ENCODE results near the gene ADAP1. TPM values are rescaled to one million over a fixed set of nuclear protein-coding genes. Genes with fewer than 3 reads are reported as not detected.

ADAP1 gene
- total and polyA plus RNA-seq, 3 experiments from 2014 or later = 37.7 to 77.3 (median 67.7) TPM

DNA sequence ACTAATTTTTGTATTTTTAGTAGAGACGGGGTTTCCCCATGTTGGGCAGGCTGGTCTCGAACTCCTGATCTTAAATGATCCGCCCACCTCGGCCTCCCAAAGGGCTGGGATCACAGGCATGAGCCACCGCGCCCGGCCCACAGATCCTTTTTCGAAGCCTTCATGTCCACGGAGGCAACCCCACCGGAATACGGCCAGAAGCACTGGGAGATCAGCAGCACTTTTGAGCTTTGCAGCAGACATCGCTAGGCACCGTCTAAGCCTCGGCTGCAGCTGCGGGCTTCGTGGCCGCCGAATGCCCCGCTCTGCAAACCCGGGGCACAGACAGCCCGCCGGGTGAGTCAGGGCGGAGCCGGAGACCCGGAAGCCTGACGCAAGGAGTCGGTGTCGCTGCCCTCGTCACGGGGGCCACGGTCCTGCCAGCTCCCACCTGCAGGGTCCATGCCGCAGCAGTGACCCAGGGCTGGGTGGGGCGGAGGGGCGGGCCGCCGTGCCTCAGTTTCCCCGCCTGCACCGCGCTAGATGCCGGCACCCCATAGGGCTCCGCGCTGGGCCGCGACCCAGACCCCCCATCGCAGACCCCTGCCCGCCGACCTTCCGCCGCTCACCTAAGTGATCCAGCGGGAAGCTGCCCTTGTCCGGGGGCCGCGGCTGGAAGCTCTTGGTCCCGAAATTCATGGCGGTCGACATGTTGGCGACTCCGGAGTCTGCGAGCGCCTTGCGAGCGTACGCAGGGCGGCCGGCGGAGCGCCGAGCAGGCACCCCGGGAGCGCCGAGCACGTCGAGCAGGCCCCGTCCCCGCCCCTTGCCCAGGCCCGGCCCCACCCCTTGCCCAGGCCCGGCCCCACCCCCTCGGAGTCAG is 20.6 kb upstream of the ADAP1 start, which contains the start of gene COX19:
Gene COX19 (minus strand): TSS at position 730 of the 862 bp plus-strand sequence. CDS start 40 bp downstream, at position 690.
- H3K27ac Mint-ChIP-seq = peak within 1 kb of the TSS; percentile 90 to 98 (median 96)
- Histone ChIP-seq H3K9me3 (ENCODE audit: low read length) (no peaks in the 10 kb centered on the region), H3K4me1 (ENCODE audit: insufficient read depth, low read length) (peaks cover 29% of the 10 kb centered on the region), H3K36me3 (ENCODE audit: insufficient read depth, low read length) (peaks cover 23% of the 10 kb centered on the region), H3K27ac (ENCODE audit: low read depth, low read length) (peak within 1 kb of the TSS; percentile 87), H3K4me3 (ENCODE audit: low read length) (peak within 1 kb of the TSS; percentile 79), H3K27me3 (ENCODE audit: insufficient read depth, low read length, poor library complexity, severe bottlenecking) (no peaks in the 10 kb centered on the region)
- H3K4me1 Mint-ChIP-seq = peaks cover 28 to 36% (median 35%) of the 10 kb centered on the region in 3 donors
- DNase-seq = peak; percentile 84 to 91 (median 86)
- H3K4me3 Mint-ChIP-seq = peak within 1 kb of the TSS; percentile 90 to 97 (median 93)
- ChIA-PET POLR2A (interaction anchor here (1.2 to 1.9 kb wide), 6 partner anchors 50 to 100 kb away, joined by 3 to 10 read pairs (median 4); no protein-coding TSS in a partner anchor), CTCF (interaction anchor here (0.6 to 6.9 kb wide), 5 partner anchors 15 to 91 kb away, joined by 3 to 43 read pairs (median 4); no protein-coding TSS in a partner anchor)
- H3K27me3 Mint-ChIP-seq = peaks cover 0 to 2% of the 10 kb centered on the region in 2 donors
- peaks cover 0 to 31% (median 5%) of the 10 kb centered on the region in 3 donors for H3K36me3 Mint-ChIP-seq
- no peaks in the 10 kb centered on the region for H3K9me3 Mint-ChIP-seq

DNA sequence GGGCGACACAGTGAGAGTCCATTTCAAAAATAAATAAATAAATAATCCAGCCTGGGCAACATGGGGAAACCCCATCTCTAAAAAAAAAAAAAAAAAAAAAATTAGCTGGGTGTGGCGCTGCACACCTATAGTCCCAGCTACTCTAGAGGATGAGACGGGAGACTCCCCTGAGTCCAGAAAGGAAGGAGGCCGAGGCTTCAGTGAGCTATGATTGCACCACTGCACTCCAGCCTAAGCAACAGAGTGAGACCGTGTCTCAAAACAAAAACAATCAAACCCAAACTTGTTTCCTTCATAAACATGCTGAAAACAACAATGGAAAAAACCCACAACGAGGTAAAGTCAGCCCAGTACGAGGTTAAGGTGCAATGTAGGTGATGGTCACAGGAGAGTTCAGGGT is 19.7 kb upstream of the ADAP1 start:
- Histone ChIP-seq H3K4me3 (ENCODE audit: low read length) (peak overlapping the region; percentile 79), H3K27me3 (ENCODE audit: insufficient read depth, low read length, poor library complexity, severe bottlenecking) (no peaks in the 10 kb centered on the region), H3K27ac (ENCODE audit: low read depth, low read length) (peak overlapping the region; percentile 16), H3K36me3 (ENCODE audit: insufficient read depth, low read length) (peaks cover 23% of the 10 kb centered on the region), H3K9me3 (ENCODE audit: low read length) (no peaks in the 10 kb centered on the region), H3K4me1 (ENCODE audit: insufficient read depth, low read length) (peaks cover 29% of the 10 kb centered on the region)
- peaks cover 0 to 2% of the 10 kb centered on the region in 2 donors for H3K27me3 Mint-ChIP-seq
- peaks cover 28 to 36% (median 35%) of the 10 kb centered on the region in 3 donors for H3K4me1 Mint-ChIP-seq
- ChIA-PET CTCF (interaction anchor here (0.7 to 6.9 kb wide), 6 partner anchors 15 to 202 kb away, joined by 3 to 43 read pairs (median 4); no protein-coding TSS in a partner anchor), POLR2A (interaction anchor here (0.6 to 1.9 kb wide), 4 partner anchors 51 to 525 kb away, joined by 3 to 10 read pairs (median 4); no protein-coding TSS in a partner anchor)
- no peaks in the 10 kb centered on the region for H3K9me3 Mint-ChIP-seq
- H3K4me3 Mint-ChIP-seq = peak overlapping the region; percentile 90 to 97 (median 93)
- peak in 1 of 5 donors; percentile 28 for DNase-seq
- peaks cover 0 to 38% (median 5%) of the 10 kb centered on the region in 3 donors for H3K36me3 Mint-ChIP-seq
- peak overlapping the region; percentile 90 to 98 (median 96) for H3K27ac Mint-ChIP-seq

DNA sequence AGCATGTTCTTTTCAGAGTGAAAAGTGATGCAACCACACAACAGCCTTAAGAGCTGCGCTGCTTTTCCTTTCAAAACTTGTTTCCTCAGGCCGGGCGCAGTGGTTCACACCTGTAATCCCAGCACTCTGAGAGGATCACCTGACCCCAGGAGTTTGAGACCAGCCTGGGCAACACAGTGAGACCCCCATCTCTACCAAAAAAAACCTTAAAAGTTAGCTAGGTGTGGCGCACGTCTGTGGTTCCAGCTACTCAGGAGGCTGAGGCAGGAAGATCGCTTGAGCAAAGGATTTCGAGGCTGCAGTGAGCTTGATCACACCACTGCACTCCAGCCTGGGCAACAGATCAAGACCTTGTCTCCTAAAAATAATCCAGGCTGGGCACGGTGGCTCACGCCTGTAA is 18.8 kb upstream of the ADAP1 start:
- Mint-ChIP-seq H3K4me3 (peak overlapping the region; percentile 11 to 93 (median 45)), H3K9me3 (no peaks in the 10 kb centered on the region), H3K4me1 (peaks cover 28 to 36% (median 35%) of the 10 kb centered on the region in 3 donors), H3K27me3 (no peaks in the 10 kb centered on the region), H3K27ac (peak overlapping the region in 6 of 8 donors; percentile 10 to 74 (median 37)), H3K36me3 (peaks cover 0 to 47% (median 5%) of the 10 kb centered on the region in 3 donors)
- Histone ChIP-seq H3K4me1 (ENCODE audit: insufficient read depth, low read length) (peaks cover 29% of the 10 kb centered on the region), H3K4me3 (ENCODE audit: low read length) (no peak overlapping the region), H3K36me3 (ENCODE audit: insufficient read depth, low read length) (peaks cover 29% of the 10 kb centered on the region), H3K9me3 (ENCODE audit: low read length) (no peaks in the 10 kb centered on the region), H3K27ac (ENCODE audit: low read depth, low read length) (no peak overlapping the region), H3K27me3 (ENCODE audit: insufficient read depth, low read length, poor library complexity, severe bottlenecking) (no peaks in the 10 kb centered on the region)
- DNase-seq = no peak
- ChIA-PET POLR2A (interaction anchor here (0.5 kb wide), 1 partner anchor 14 kb away, joined by 3 read pairs; no protein-coding TSS in a partner anchor), CTCF (interaction anchor here (1.0 to 6.9 kb wide), 7 partner anchors 14 to 203 kb away, joined by 3 to 43 read pairs (median 4); partner anchors contain the start of gene GPR146)

DNA sequence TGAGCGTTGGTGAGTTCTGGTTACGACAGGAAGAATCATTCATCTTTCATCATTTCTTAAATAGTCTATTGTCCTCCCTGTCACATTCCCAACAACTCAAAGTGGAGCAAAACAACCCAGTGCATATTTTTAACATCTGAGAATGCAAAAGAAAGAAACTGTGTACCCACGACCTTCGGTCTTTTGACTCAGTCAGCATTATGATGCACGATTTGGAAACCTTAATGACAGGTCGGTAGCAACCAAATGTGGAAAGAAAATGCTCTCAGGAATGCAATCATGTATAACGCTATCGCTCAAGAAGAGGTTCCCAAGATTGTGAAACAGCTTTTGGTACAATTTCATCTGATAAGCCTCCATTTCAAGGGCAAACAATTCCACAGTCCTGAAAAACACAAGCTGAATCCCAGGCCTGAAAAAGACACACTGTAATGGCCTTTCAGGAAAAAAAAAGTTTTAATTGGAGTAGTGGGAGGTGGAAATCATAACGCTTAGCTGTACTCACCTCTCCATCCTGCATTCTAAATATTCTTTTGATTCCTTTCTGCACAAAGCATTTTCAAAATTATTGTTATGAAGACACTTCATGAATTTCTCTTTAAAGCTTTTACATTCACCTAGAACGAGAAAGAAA is 18.3 kb upstream of the ADAP1 start:
- H3K4me3 ChIP-seq (ENCODE audit: low read length) = no peak overlapping the region
- Mint-ChIP-seq H3K36me3 (peaks cover 0 to 52% (median 5%) of the 10 kb centered on the region in 3 donors), H3K27me3 (no peaks in the 10 kb centered on the region), H3K27ac (peak overlapping the region in 3 of 8 donors; percentile 36 to 74 (median 51)), H3K4me3 (peak overlapping the region in 6 of 7 donors; percentile 11 to 93 (median 42)), H3K9me3 (no peaks in the 10 kb centered on the region), H3K4me1 (peaks cover 31 to 39% (median 35%) of the 10 kb centered on the region in 3 donors)
- H3K4me1 ChIP-seq (ENCODE audit: insufficient read depth, low read length) = peaks cover 29% of the 10 kb centered on the region
- ChIA-PET CTCF (interaction anchor here (1.0 to 6.9 kb wide), 6 partner anchors 15 to 204 kb away, joined by 3 to 43 read pairs (median 4); partner anchors contain the start of gene GPR146), POLR2A (interaction anchor here (1.2 kb wide), 1 partner anchor 50 kb away, joined by 3 read pairs; no protein-coding TSS in a partner anchor)
- peaks cover 34% of the 10 kb centered on the region for H3K36me3 ChIP-seq (ENCODE audit: insufficient read depth, low read length)
- H3K27ac ChIP-seq (ENCODE audit: low read depth, low read length) = no peak overlapping the region
- H3K9me3 ChIP-seq (ENCODE audit: low read length) = no peaks in the 10 kb centered on the region
- DNase-seq = no peak
- H3K27me3 ChIP-seq (ENCODE audit: insufficient read depth, low read length, poor library complexity, severe bottlenecking) = no peaks in the 10 kb centered on the region

GRCh38 chr7:972110-972509 is 17.6 kb upstream of the ADAP1 start:
- peak overlapping the region in 2 of 7 donors; percentile 27 to 35 for H3K4me3 Mint-ChIP-seq
- Histone ChIP-seq H3K9me3 (ENCODE audit: low read length) (no peaks in the 10 kb centered on the region), H3K4me3 (ENCODE audit: low read length) (no peak overlapping the region), H3K27ac (ENCODE audit: low read depth, low read length) (no peak overlapping the region), H3K4me1 (ENCODE audit: insufficient read depth, low read length) (peaks cover 29% of the 10 kb centered on the region), H3K36me3 (ENCODE audit: insufficient read depth, low read length) (peaks cover 39% of the 10 kb centered on the region), H3K27me3 (ENCODE audit: insufficient read depth, low read length, poor library complexity, severe bottlenecking) (no peaks in the 10 kb centered on the region)
- H3K9me3 Mint-ChIP-seq = no peaks in the 10 kb centered on the region
- ChIA-PET POLR2A (interaction anchor here (1.2 kb wide), 1 partner anchor 49 kb away, joined by 3 read pairs; no protein-coding TSS in a partner anchor), CTCF (interaction anchor here (0.7 kb wide), 1 partner anchor 21 kb away, joined by 3 read pairs; no protein-coding TSS in a partner anchor)
- H3K27me3 Mint-ChIP-seq = no peaks in the 10 kb centered on the region
- H3K27ac Mint-ChIP-seq = peak overlapping the region in 2 of 8 donors; percentile 17 to 57
- H3K36me3 Mint-ChIP-seq = peaks cover 0 to 59% (median 5%) of the 10 kb centered on the region in 3 donors
- DNase-seq = no peak
- peaks cover 32 to 40% (median 35%) of the 10 kb centered on the region in 3 donors for H3K4me1 Mint-ChIP-seq

- ChIA-PET POLR2A (no interaction called here), CTCF (no interaction called here)
- peaks cover 27% of the 10 kb centered on the region for H3K4me1 ChIP-seq (ENCODE audit: insufficient read depth, low read length)
- H3K9me3 ChIP-seq (ENCODE audit: low read length) = no peaks in the 10 kb centered on the region
- no peaks in the 10 kb centered on the region for H3K27me3 ChIP-seq (ENCODE audit: insufficient read depth, low read length, poor library complexity, severe bottlenecking)
- H3K36me3 ChIP-seq (ENCODE audit: insufficient read depth, low read length) = peaks cover 39% of the 10 kb centered on the region
- Mint-ChIP-seq H3K36me3 (peaks cover 0 to 68% (median 5%) of the 10 kb centered on the region in 3 donors), H3K27me3 (no peaks in the 10 kb centered on the region), H3K4me1 (peaks cover 35 to 45% (median 40%) of the 10 kb centered on the region in 3 donors), H3K9me3 (no peaks in the 10 kb centered on the region), H3K4me3 (peak overlapping the region in 1 of 7 donors; percentile 79), H3K27ac (peak overlapping the region in 5 of 8 donors; percentile 19 to 89 (median 63))
- no peak overlapping the region for H3K27ac ChIP-seq (ENCODE audit: low read depth, low read length)
- no peak for DNase-seq
- no peak overlapping the region for H3K4me3 ChIP-seq (ENCODE audit: low read length)
These were observed 16.3 kb upstream of the ADAP1 start for GRCh38 chr7:970744-971143.

DNA sequence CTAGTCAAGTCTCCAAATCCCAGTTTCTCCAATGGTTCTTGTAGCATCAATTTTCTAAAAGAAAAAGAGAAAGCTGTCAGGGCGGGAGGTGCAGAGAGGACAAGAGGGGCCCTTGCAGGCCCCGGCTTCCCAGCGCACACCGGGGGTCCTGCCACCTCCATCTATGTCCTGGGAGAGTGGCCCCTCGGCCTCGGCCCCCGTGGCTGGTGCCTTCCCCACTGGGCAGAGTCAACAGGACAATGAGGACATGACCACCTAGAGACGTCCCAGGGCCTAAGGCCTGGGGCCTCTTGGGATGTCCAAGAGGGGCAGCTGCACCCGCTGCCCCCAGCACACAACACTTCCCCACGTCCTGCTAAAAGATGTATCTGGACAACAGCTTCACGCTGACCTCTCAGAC is 14.9 kb upstream of the ADAP1 start:
- H3K27ac ChIP-seq (ENCODE audit: low read depth, low read length) = no peak overlapping the region
- peaks cover 39% of the 10 kb centered on the region for H3K36me3 ChIP-seq (ENCODE audit: insufficient read depth, low read length)
- no peaks in the 10 kb centered on the region for H3K27me3 Mint-ChIP-seq
- peaks cover 35 to 50% (median 41%) of the 10 kb centered on the region in 3 donors for H3K4me1 Mint-ChIP-seq
- POLR2A ChIA-PET = no interaction called here
- H3K4me3 ChIP-seq (ENCODE audit: low read length) = no peak overlapping the region
- no peak overlapping the region for H3K27ac Mint-ChIP-seq
- no peaks in the 10 kb centered on the region for H3K27me3 ChIP-seq (ENCODE audit: insufficient read depth, low read length, poor library complexity, severe bottlenecking)
- no peak overlapping the region for H3K4me3 Mint-ChIP-seq
- no peaks in the 10 kb centered on the region for H3K9me3 Mint-ChIP-seq
- CTCF ChIA-PET = no interaction called here
- peaks cover 0 to 64% (median 5%) of the 10 kb centered on the region in 3 donors for H3K36me3 Mint-ChIP-seq
- no peaks in the 10 kb centered on the region for H3K9me3 ChIP-seq (ENCODE audit: low read length)
- no peak for DNase-seq
- peaks cover 22% of the 10 kb centered on the region for H3K4me1 ChIP-seq (ENCODE audit: insufficient read depth, low read length)
